Effector memory CD8-positive, alpha-beta T cell (primary cell): ENCODE results near the gene EMC9.

ENCODE experiments used
- ATAC-seq: fragments of 150-1000 bp; cut with Tn5 transposase; replicated peaks from 2 replicates; pipeline ENCODE4 v1.10.0; 2021; ENCODE audit warnings: mild to moderate bottlenecking, moderate library complexity
- DNase-seq, 3 experiments: peaks; one replicate each; pipeline ENCODE4 v3.0.0; 2021
- H3K27ac Mint-ChIP-seq, 2 donors: one replicate each; pipeline ENCODE4 v1.8.0; 2022; ENCODE audit warnings: mild to moderate bottlenecking in 2 of 2, mixed read lengths in 2 of 2, moderate library complexity in 2 of 2
- H3K27me3 Mint-ChIP-seq, 2 donors: one replicate each; pipeline ENCODE4 v1.8.0; 2022; ENCODE audit warnings: mixed read lengths in 2 of 2
- H3K36me3 Mint-ChIP-seq: one replicate; pipeline ENCODE4 v1.8.0; 2022; ENCODE audit warnings: mild to moderate bottlenecking, moderate library complexity, mixed read lengths; ENCODE audit not compliant: insufficient read depth
- H3K4me1 Mint-ChIP-seq, 2 donors: one replicate each; pipeline ENCODE4 v1.8.0; 2022; ENCODE audit warnings: low read depth in 2 of 2, mixed read lengths in 2 of 2
- H3K4me3 Mint-ChIP-seq, 2 donors: one replicate each; pipeline ENCODE4 v1.8.0; 2022; ENCODE audit warnings: mild to moderate bottlenecking in 2 of 2, mixed read lengths in 2 of 2, moderate library complexity in 2 of 2
- H3K9me3 Mint-ChIP-seq, 2 donors: one replicate each; pipeline ENCODE4 v1.8.0; 2022; ENCODE audit warnings: mixed read lengths in 2 of 2

EMC9 gene

DNA sequence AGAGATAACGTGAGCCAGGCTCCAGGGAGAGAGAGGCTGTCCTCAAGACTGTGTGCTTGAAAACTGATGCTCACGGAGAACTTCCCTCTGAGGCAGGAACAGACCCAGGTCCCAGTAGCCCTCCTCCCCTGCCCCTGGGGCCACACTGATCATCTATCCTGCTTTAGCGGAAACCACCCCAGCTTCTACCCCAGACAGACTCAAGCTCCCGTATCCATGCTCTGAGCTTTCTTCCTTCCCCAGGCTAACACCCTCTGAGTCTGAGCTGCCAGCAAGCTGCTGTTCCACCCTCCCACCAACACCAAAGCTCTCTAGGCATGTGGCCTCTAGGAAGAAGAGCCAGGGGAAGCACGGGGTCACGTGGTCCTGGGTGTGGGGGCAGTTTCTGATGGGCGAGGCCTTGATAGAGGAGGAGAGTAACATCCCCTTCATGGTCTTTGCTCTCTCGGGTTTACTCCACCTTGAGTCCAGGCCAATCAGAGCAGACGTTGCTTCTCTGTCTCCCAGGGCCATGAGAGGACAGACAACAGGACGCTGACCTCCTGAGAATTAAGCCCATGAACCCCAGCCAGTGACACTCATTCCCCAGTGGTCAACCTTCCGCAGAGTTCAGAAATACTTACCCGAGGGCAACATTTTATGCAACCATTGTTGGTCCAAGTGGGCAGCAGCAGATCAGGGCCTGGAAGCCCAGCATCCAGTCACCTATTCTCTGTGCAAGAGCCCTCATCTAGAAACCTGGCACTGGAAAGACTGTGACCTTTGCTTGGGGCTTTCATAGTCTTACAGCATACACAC, 45.9 kb downstream of the EMC9 start:
- Mint-ChIP-seq H3K4me3 (peak overlapping the region; percentile 97 to 98), H3K9me3 (no peaks in the 10 kb centered on the region), H3K4me1 (peaks cover 26 to 32% of the 10 kb centered on the region in 2 donors), H3K27me3 (no peaks in the 10 kb centered on the region), H3K27ac (peak overlapping the region; percentile 95 to 96), H3K36me3 (peaks cover 11% of the 10 kb centered on the region)
- ATAC-seq (peak; percentile 16), DNase-seq (peak in 2 of 3 experiments; percentile 9 to 12)

DNA sequence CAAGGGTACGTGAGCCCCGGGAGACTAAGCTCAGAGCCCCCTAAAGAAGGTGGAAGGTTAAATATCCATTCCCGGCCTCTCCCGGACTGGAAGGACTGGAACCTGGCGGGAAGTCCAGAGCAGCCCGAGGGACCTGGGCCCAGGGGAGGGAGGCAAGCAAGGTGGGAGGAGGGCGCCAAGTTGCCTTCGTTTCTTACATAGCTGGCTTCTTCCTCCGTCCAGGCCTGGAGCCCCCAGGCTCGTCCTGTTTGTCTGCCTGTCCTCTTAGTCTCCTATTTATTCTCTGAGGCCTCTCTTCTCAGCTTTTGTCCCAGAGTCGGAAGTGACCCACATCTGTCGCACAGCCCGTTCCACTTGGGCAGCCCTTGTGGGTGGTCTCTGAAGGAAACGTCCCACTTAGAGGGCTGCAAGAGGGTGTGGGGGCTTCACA, 46.5 kb downstream of the EMC9 start:
- H3K27ac Mint-ChIP-seq: peak overlapping the region; percentile 95 to 96
- no peaks in the 10 kb centered on the region for H3K27me3 Mint-ChIP-seq
- H3K36me3 Mint-ChIP-seq: peaks cover 11% of the 10 kb centered on the region
- no peaks in the 10 kb centered on the region for H3K9me3 Mint-ChIP-seq
- peak in 1 of 3 experiments; percentile 8 for DNase-seq
- no peak for ATAC-seq
- H3K4me1 Mint-ChIP-seq: peaks cover 27 to 33% of the 10 kb centered on the region in 2 donors
- peak overlapping the region; percentile 97 to 98 for H3K4me3 Mint-ChIP-seq

DNA sequence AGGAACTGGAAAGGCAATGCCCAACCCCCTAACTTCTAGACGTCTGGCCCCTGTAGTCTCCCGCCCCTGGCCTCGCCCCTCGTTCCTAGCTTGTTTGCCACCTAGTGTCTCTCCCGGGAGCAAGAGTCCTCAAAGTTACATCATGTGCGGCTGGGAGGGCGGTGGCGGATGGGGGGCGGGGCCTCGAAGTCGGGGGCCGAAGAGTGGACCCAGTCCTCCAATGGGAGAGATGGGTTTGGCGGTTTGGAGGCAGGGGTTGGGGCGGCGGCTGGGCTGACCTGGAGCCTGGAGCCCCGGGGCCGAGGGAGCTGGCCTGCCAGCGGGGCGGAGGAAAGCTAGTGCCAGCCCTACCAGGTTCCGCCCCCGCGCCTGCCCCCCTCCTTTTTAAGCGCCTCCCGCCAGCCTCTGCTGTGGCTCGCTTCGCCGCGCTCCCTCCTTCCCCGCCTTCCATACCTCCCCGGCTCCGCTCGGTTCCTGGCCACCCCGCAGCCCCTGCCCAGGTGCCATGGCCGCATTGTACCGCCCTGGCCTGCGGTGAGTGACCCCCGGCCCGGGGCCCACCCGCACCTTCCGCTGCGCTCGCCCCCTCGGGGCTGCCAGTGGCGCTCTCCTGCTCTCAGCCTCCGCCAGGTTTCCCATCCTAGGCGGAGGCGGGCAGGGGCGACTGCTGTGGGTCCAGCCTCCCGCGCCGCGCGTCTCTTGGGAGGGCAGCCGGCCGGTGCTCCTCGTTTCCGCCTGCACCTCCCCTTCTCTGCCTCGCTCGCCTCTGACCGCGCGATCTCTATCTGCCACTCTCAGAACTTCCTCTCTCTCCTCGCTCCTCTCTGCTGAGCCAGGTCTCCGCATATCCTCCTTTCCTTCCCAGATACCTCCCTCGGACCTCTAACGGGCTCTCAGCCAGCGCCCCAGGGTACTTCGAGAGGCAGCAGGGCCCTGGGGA, 47.2 kb downstream of the EMC9 start, which contains the start of gene PCK2:
PCK2 (plus strand) TSS at position 411 of the 940 bp plus-strand sequence; CDS start at position 506, 95 bp downstream.
- peak within 1 kb of the TSS; percentile 95 to 96 for H3K27ac Mint-ChIP-seq
- DNase-seq: peak; percentile 54 to 61 (median 56)
- H3K4me1 Mint-ChIP-seq: peaks cover 27 to 33% of the 10 kb centered on the region in 2 donors
- ATAC-seq: peak; percentile 75
- no peaks in the 10 kb centered on the region for H3K9me3 Mint-ChIP-seq
- H3K27me3 Mint-ChIP-seq: no peaks in the 10 kb centered on the region
- peaks cover 8% of the 10 kb centered on the region for H3K36me3 Mint-ChIP-seq
- peak within 1 kb of the TSS; percentile 97 to 98 for H3K4me3 Mint-ChIP-seq

- Mint-ChIP-seq H3K4me1 (peaks cover 27 to 33% of the 10 kb centered on the region in 2 donors), H3K27me3 (no peaks in the 10 kb centered on the region), H3K27ac (peak overlapping the region; percentile 54 to 95), H3K4me3 (peak overlapping the region; percentile 97 to 98), H3K36me3 (peaks cover 8% of the 10 kb centered on the region), H3K9me3 (no peaks in the 10 kb centered on the region)
- DNase-seq: no peak
- ATAC-seq: no peak
Measured at GRCh38 chr14:24093207-24093900, 48.0 kb downstream of the EMC9 start.

- peaks cover 27 to 33% of the 10 kb centered on the region in 2 donors for H3K4me1 Mint-ChIP-seq
- peaks cover 8% of the 10 kb centered on the region for H3K36me3 Mint-ChIP-seq
- ATAC-seq: no peak
- no peak for DNase-seq
- no peaks in the 10 kb centered on the region for H3K27me3 Mint-ChIP-seq
- H3K9me3 Mint-ChIP-seq: no peaks in the 10 kb centered on the region
- peak overlapping the region; percentile 97 to 98 for H3K4me3 Mint-ChIP-seq
- H3K27ac Mint-ChIP-seq: peak overlapping the region; percentile 54 to 95
Measured at GRCh38 chr14:24092505-24093206, 48.7 kb downstream of the EMC9 start.

DNA sequence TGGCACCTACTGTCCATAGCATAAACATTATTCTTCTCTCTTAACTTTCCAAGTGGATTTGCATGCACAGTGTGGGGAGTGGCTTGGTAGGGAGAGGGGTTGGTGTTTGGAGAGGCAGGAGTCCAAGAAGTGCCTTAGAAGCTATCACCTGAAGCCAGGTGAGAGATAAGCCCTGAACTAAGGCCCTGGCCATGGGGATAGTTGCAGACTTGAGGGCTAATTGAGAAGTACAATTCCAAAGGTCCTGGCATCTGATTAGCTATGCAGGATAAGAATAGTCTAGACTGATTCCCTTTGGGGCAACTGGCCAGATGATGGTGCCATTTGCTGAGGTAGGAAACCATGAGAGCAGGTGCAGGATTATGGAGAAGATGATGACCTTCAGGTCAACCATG, 49.3 kb downstream of the EMC9 start:
- DNase-seq (no peak), ATAC-seq (no peak)
- Mint-ChIP-seq H3K36me3 (peaks cover 8% of the 10 kb centered on the region), H3K27ac (no peak overlapping the region), H3K4me1 (peaks cover 27 to 33% of the 10 kb centered on the region in 2 donors), H3K9me3 (no peaks in the 10 kb centered on the region), H3K4me3 (peak overlapping the region in 1 of 2 donors; percentile 31), H3K27me3 (no peaks in the 10 kb centered on the region)

DNA sequence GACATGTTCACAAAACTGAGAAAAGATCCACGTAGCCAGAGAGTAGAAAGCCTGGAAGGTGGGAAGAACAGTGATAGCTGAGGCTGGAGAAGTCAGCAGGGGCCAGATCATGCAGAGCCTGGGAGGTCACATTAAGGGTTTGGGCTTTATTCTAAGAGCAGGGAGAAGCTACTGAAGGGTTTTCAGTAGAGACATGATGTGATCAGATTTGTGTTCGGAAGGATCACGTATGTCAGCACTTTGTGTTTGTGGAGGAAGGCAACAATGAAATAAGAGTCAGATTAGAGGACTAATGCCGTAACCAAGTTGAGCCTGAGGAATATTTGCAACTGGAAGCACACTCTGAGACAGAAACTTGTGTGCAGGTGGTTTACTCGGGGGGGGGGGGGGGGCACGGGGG, 51.5 kb downstream of the EMC9 start:
- H3K27me3 Mint-ChIP-seq: no peaks in the 10 kb centered on the region
- H3K4me3 Mint-ChIP-seq: no peak overlapping the region
- H3K4me1 Mint-ChIP-seq: peaks cover 15 to 24% of the 10 kb centered on the region in 2 donors
- no peaks in the 10 kb centered on the region for H3K9me3 Mint-ChIP-seq
- peaks cover 5% of the 10 kb centered on the region for H3K36me3 Mint-ChIP-seq
- no peak overlapping the region for H3K27ac Mint-ChIP-seq
- no peak for DNase-seq
- ATAC-seq: no peak
